ENCODE data around the gene GHRH. TPM values are rescaled to one million over a fixed set of nuclear protein-coding genes. Genes with fewer than 3 reads are reported as not detected.

Gene GHRH
- total RNA-seq, 4 donors from 2014 or later, result not detected

DNA sequence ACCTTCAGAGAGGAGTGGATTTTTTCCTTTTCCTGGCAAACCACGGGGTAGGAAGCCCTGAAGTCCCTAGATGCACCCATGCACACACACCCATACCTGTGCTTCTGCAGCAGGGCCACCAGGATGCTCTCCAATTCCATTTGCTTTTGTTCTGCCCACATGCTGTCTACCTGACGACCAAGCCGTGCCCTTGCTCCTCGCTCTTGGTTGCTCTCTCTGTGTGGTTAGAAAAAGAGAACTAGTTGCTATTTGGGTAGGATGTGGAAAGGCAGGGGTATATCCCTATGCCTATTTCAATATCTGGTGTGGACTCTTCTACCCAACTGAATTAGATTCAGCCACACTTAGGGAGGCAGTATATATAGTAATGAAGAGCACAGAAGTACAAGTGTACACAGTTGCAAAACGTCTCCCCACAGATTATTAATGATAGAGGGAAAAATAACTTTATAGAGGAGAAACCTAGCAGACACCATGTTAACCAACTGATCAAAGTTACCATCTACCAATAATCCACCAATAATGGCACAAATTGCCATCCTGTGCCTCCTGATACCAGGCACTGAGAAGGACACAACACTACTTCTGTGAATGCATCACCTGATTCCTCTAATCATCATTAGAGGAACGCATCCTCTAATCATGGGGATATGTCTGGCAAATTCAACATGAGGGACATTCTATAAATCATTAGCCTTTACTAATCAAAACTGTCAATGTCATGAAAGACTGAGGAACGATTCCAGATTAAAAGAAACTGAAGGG lies 7.3 kb downstream of the GHRH start:
- no peak for DNase-seq (ENCODE audit: extremely low spot score)
- Histone ChIP-seq H3K36me3 (no peaks in the 10 kb centered on the region), H3K4me3 (no peak overlapping the region), H3K9me3 (peaks cover 0 to 9% (median 8%) of the 10 kb centered on the region in 4 donors), H3K27ac (replicated peaks in 1 of 4) (no peak overlapping the region), H3K4me1 (peaks cover 0 to 3% (median 0%) of the 10 kb centered on the region in 4 donors), H3K27me3 (peaks cover 0 to 5% (median 0%) of the 10 kb centered on the region in 4 donors)
- intact Hi-C loops (cut with DNase I), result no loop called here
- TF ChIP-seq POLR2AphosphoS5 (IDR thresholded peaks at IDR 0.05), result no peak
- no peak for TF ChIP-seq POLR2A (IDR thresholded peaks at IDR 0.05; ENCODE audit: low read depth)
- TF ChIP-seq EP300 (IDR thresholded peaks at IDR 0.05), result no peak
- TF ChIP-seq, protein P1, sequence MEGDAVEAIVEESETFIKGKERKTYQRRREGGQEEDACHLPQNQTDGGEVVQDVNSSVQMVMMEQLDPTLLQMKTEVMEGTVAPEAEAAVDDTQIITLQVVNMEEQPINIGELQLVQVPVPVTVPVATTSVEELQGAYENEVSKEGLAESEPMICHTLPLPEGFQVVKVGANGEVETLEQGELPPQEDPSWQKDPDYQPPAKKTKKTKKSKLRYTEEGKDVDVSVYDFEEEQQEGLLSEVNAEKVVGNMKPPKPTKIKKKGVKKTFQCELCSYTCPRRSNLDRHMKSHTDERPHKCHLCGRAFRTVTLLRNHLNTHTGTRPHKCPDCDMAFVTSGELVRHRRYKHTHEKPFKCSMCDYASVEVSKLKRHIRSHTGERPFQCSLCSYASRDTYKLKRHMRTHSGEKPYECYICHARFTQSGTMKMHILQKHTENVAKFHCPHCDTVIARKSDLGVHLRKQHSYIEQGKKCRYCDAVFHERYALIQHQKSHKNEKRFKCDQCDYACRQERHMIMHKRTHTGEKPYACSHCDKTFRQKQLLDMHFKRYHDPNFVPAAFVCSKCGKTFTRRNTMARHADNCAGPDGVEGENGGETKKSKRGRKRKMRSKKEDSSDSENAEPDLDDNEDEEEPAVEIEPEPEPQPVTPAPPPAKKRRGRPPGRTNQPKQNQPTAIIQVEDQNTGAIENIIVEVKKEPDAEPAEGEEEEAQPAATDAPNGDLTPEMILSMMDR (IDR thresholded peaks at IDR 0.05), result no peak
- WGBS, result 82% methylated on average over 7 of the region's 7 CpGs

DNA sequence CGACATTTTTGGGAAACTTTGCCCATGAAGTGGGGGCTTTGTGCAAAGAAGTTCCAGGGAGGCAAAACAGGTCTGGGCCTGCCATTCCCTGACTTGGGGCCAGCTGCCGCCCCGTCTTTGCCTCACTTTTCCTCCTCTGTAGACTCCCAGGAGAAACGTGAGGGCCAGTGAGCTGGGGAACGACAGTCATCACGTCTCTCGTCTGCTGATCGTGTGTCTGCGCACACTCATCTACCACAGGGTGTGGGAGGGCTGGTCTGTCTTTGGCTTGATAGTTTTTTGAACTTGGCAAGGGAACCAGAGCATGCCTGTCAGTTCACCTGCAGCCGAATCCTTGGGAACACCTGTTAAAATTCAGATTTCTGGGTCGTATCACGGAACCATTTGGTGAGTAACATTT lies 8.5 kb downstream of the GHRH start:
- intact Hi-C loops (cut with DNase I), result no loop called here
- WGBS, result 91% methylated on average over 9 of the region's 12 CpGs
- no peak overlapping the region for H3K27ac ChIP-seq (replicated peaks in 1 of 4)
- H3K4me1 ChIP-seq, result peaks cover 0 to 3% (median 0%) of the 10 kb centered on the region in 4 donors
- no peaks in the 10 kb centered on the region for H3K36me3 ChIP-seq
- H3K9me3 ChIP-seq, result peaks cover 0 to 9% (median 8%) of the 10 kb centered on the region in 4 donors
- peaks cover 0 to 5% (median 0%) of the 10 kb centered on the region in 4 donors for H3K27me3 ChIP-seq
- H3K4me3 ChIP-seq, result no peak overlapping the region
- TF ChIP-seq, protein P1 (IDR thresholded peaks at IDR 0.05), result no peak
- no peak for TF ChIP-seq EP300 (IDR thresholded peaks at IDR 0.05)
- no peak for TF ChIP-seq POLR2AphosphoS5 (IDR thresholded peaks at IDR 0.05)
- TF ChIP-seq POLR2A (IDR thresholded peaks at IDR 0.05; ENCODE audit: low read depth), result no peak
- no peak for DNase-seq (ENCODE audit: extremely low spot score)

DNA sequence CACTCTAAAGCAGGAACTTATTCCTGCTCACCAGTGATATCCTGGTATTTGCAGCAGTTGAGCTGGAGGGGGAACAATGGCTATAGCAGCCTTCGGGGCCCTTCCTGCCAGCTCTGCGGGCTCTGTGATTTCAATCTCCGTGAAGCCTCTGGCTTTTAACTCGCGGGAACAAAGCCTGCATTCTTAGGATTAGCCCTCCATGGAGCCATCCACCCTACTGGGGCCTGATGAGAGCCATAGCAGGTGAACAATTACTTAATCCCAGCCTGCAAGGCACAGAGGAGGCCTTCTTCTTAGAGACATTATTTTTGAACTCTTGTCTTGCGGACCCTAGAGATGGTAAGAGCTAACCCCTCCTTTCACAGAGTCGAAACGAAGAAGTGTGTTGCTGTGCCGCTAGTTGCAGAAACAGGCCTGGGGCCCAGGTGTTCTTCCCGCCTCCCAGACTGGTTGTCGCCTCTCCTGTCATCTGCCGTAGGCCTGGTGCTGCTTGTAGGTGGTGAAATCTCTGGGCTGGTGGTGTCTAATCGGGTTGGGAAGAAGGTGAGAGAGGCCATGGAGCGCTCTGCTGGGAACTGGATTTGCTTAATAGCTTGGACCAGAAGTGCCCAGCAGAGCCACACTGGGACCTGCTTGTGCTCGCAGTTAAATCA lies 9.7 kb downstream of the GHRH start:
- no peak for TF ChIP-seq POLR2A (IDR thresholded peaks at IDR 0.05; ENCODE audit: low read depth)
- TF ChIP-seq, protein P1 (IDR thresholded peaks at IDR 0.05), result no peak
- no peak for TF ChIP-seq EP300 (IDR thresholded peaks at IDR 0.05)
- no peak for TF ChIP-seq POLR2AphosphoS5 (IDR thresholded peaks at IDR 0.05)
- intact Hi-C loops (cut with DNase I), result no loop called here
- Histone ChIP-seq H3K36me3 (no peaks in the 10 kb centered on the region), H3K4me1 (peaks cover 0 to 3% (median 0%) of the 10 kb centered on the region in 4 donors), H3K27me3 (peaks cover 0 to 5% (median 0%) of the 10 kb centered on the region in 4 donors), H3K4me3 (no peak overlapping the region), H3K27ac (replicated peaks in 1 of 4) (no peak overlapping the region), H3K9me3 (peaks cover 0 to 9% (median 8%) of the 10 kb centered on the region in 4 donors)
- 86% methylated on average over 9 of the region's 15 CpGs for WGBS
- no peak for DNase-seq (ENCODE audit: extremely low spot score)

DNA sequence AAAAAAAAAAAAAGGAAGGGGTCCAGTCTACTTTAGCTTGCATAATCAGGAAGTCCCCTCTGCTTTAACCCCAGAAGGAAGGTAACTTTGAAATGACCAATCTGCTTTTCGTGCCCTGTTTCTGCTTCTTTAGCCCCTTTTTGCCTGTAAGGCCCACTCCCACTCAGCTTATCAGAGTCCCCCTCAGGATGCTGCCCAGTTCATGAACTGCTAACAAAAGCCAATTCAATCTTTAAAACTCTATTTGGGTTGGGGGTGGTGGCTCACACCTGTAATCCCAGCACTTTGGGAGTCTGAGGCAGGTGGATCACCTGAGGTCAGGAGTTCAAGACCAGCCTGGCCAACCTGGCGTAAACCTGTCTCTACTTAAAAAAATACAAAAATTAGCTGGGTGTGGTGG lies 12.3 kb downstream of the GHRH start:
- WGBS, result 85% methylated on average over 2 of the region's 2 CpGs
- Histone ChIP-seq H3K27ac (replicated peaks in 1 of 4) (no peak overlapping the region), H3K36me3 (peaks cover 0 to 8% (median 0%) of the 10 kb centered on the region in 4 donors), H3K27me3 (no peaks in the 10 kb centered on the region), H3K9me3 (peaks cover 0 to 4% (median 4%) of the 10 kb centered on the region in 4 donors), H3K4me1 (peaks cover under 1 to 7% (median 4%) of the 10 kb centered on the region in 4 donors), H3K4me3 (no peak overlapping the region)
- no peak for DNase-seq (ENCODE audit: extremely low spot score)
- TF ChIP-seq EP300 (IDR thresholded peaks at IDR 0.05) (no peak), POLR2A (IDR thresholded peaks at IDR 0.05; ENCODE audit: low read depth) (no peak), POLR2AphosphoS5 (IDR thresholded peaks at IDR 0.05) (no peak)
- TF ChIP-seq, protein P1 (IDR thresholded peaks at IDR 0.05), result no peak
- intact Hi-C loops (cut with DNase I), result no loop called here

Measured in esophagus muscularis mucosa (tissue), 4 donors.